HG02571 (cell line): ENCODE measurements around the gene EFHC1.

ENCODE experiments used
- ATAC-seq: cut with Tn5 transposase; IDR thresholded peaks from one replicate; pipeline ENCODE4 v1.9.1; 2021; ENCODE audit warnings: mild to moderate bottlenecking, moderate library complexity; ENCODE audit not compliant: unreplicated experiment

EFHC1 gene

GRCh38 chr6:52537001-52537753, 117.0 kb downstream of the EFHC1 start:
- ATAC-seq = peak; percentile 51

GRCh38 chr6:52538252-52538900, 118.2 kb downstream of the EFHC1 start:
- no peak for ATAC-seq

GRCh38 chr6:52538901-52539354, 118.8 kb downstream of the EFHC1 start:
- ATAC-seq = no peak

GRCh38 chr6:52539607-52540006, 119.5 kb downstream of the EFHC1 start:
- ATAC-seq = no peak

GRCh38 chr6:52540286-52540902, 120.3 kb downstream of the EFHC1 start:
- no peak for ATAC-seq

GRCh38 chr6:52541135-52541534, 121.0 kb downstream of the EFHC1 start:
- no peak for ATAC-seq

- ATAC-seq = no peak
Measured at GRCh38 chr6:52543262-52543661, 123.1 kb downstream of the EFHC1 start.

- ATAC-seq = no peak
Measured at GRCh38 chr6:52543729-52544601, 123.8 kb downstream of the EFHC1 start.

- no peak for ATAC-seq
Measured at GRCh38 chr6:52544602-52545405, 124.7 kb downstream of the EFHC1 start.

GRCh38 chr6:52545406-52546119, 125.4 kb downstream of the EFHC1 start:
- ATAC-seq = peak; percentile 3

GRCh38 chr6:52546192-52546591, 126.0 kb downstream of the EFHC1 start:
- ATAC-seq = peak; percentile 60

- ATAC-seq = peak; percentile 87
Measured at GRCh38 chr6:52546678-52547077, 126.5 kb downstream of the EFHC1 start.

- no peak for ATAC-seq
Measured at GRCh38 chr6:52547647-52548352, 127.7 kb downstream of the EFHC1 start.

GRCh38 chr6:52548353-52548713, 128.2 kb downstream of the EFHC1 start:
- ATAC-seq = no peak

GRCh38 chr6:52548999-52549398, 128.9 kb downstream of the EFHC1 start:
- no peak for ATAC-seq

- no peak for ATAC-seq
Measured at GRCh38 chr6:52549428-52549827, 129.3 kb downstream of the EFHC1 start.

- ATAC-seq = no peak
Measured at GRCh38 chr6:52550014-52550575, 130.0 kb downstream of the EFHC1 start.

- no peak for ATAC-seq
Measured at GRCh38 chr6:52550870-52551269, 130.7 kb downstream of the EFHC1 start.
